ENCODE measurements around the gene ZNF592.

The ZNF592 gene

GRCh38 chr15:84805221-84805620, 56.8 kb downstream of the ZNF592 start:
- DNase-seq (ENCODE audit: low spot score): no peak

- no peak for DNase-seq (ENCODE audit: low spot score)
Observed at GRCh38 chr15:84807228-84807627, 58.8 kb downstream of the ZNF592 start.

- no peak for DNase-seq (ENCODE audit: low spot score)
Observed at GRCh38 chr15:84810073-84810840, 61.9 kb downstream of the ZNF592 start.

- DNase-seq (ENCODE audit: low spot score): no peak
Observed at GRCh38 chr15:84811151-84811550, 62.8 kb downstream of the ZNF592 start.

- DNase-seq (ENCODE audit: low spot score): no peak
Observed at GRCh38 chr15:84811828-84812227, 63.4 kb downstream of the ZNF592 start.

- no peak for DNase-seq (ENCODE audit: low spot score)
Observed at GRCh38 chr15:84812842-84813241, 64.5 kb downstream of the ZNF592 start.

- no peak for DNase-seq (ENCODE audit: low spot score)
Observed at GRCh38 chr15:84813435-84813834, 65.0 kb downstream of the ZNF592 start.

GRCh38 chr15:84813931-84814330, 65.5 kb downstream of the ZNF592 start:
- no peak for DNase-seq (ENCODE audit: low spot score)

- DNase-seq (ENCODE audit: low spot score): no peak
Observed at GRCh38 chr15:84814916-84815315, 66.5 kb downstream of the ZNF592 start.

- no peak for DNase-seq (ENCODE audit: low spot score)
Observed at GRCh38 chr15:84816694-84817465, 68.5 kb downstream of the ZNF592 start, which contains the start of gene ALPK3. ALPK3 (plus strand) TSS chr15:84817356; CDS start chr15:84817453, 97 bp downstream.

- DNase-seq (ENCODE audit: low spot score): no peak
Observed at GRCh38 chr15:84817466-84818081, 69.2 kb downstream of the ZNF592 start.

- DNase-seq (ENCODE audit: low spot score): peak; percentile 16
Observed at GRCh38 chr15:84818261-84819131, 70.1 kb downstream of the ZNF592 start.

GRCh38 chr15:84819291-84819768, 70.9 kb downstream of the ZNF592 start:
- DNase-seq (ENCODE audit: low spot score): no peak

GRCh38 chr15:84819791-84820190, 71.4 kb downstream of the ZNF592 start:
- no peak for DNase-seq (ENCODE audit: low spot score)

GRCh38 chr15:84821501-84822021, 73.2 kb downstream of the ZNF592 start:
- DNase-seq (ENCODE audit: low spot score): no peak

GRCh38 chr15:84822653-84823281, 74.4 kb downstream of the ZNF592 start:
- no peak for DNase-seq (ENCODE audit: low spot score)

- DNase-seq (ENCODE audit: low spot score): no peak
Observed at GRCh38 chr15:84823282-84823878, 75.0 kb downstream of the ZNF592 start.

- DNase-seq (ENCODE audit: low spot score): no peak
Observed at GRCh38 chr15:84824260-84825007, 76.0 kb downstream of the ZNF592 start.

- peak; percentile 42 for DNase-seq (ENCODE audit: low spot score)
Observed at GRCh38 chr15:84826369-84826823, 78.0 kb downstream of the ZNF592 start.

GRCh38 chr15:84827246-84827645, 78.9 kb downstream of the ZNF592 start:
- no peak for DNase-seq (ENCODE audit: low spot score)
